Omental fat pad (tissue), 4 donors: Measurements from ENCODE around the gene KCNMB2. TPM values are rescaled to one million over a fixed set of nuclear protein-coding genes. Genes with fewer than 3 reads are reported as not detected.
A peak's percentile ranks its signal among the peaks of the same experiment; 100 is the strongest.

Source experiments
- ATAC-seq: fragments of 150-250 bp; one replicate; pipeline ENCODE4 v1.9.1; 2016; ENCODE audit warnings: mild to moderate bottlenecking, moderate library complexity; ENCODE audit not compliant: low FRiP score
- DNase-seq: peaks from one replicate; pipeline ENCODE4 v3.0.0-alpha.2; 2019; ENCODE audit warnings: low spot score
- CTCF ChIP-seq, 3 donors: fragments of 450-650 bp; IDR thresholded peaks; one replicate each; pipeline ENCODE4 v1.5.1; 2016 to 2017; ENCODE audit warnings: antibody characterized with exemption in 3 of 3, mild to moderate bottlenecking in 3 of 3, moderate library complexity in 2 of 3
- total RNA-seq, 4 donors: library from RNA; depleted of rRNA; stranded (reverse); fragments of >200 nt; gene quantifications; one replicate each; pipeline ENCODE4 v1.1.0, GENCODE V29; 2016

KCNMB2 gene
- under 1 TPM in 2 of 4 donors, not detected in 2; 0.24 to 0.65 TPM for total RNA-seq

DNA sequence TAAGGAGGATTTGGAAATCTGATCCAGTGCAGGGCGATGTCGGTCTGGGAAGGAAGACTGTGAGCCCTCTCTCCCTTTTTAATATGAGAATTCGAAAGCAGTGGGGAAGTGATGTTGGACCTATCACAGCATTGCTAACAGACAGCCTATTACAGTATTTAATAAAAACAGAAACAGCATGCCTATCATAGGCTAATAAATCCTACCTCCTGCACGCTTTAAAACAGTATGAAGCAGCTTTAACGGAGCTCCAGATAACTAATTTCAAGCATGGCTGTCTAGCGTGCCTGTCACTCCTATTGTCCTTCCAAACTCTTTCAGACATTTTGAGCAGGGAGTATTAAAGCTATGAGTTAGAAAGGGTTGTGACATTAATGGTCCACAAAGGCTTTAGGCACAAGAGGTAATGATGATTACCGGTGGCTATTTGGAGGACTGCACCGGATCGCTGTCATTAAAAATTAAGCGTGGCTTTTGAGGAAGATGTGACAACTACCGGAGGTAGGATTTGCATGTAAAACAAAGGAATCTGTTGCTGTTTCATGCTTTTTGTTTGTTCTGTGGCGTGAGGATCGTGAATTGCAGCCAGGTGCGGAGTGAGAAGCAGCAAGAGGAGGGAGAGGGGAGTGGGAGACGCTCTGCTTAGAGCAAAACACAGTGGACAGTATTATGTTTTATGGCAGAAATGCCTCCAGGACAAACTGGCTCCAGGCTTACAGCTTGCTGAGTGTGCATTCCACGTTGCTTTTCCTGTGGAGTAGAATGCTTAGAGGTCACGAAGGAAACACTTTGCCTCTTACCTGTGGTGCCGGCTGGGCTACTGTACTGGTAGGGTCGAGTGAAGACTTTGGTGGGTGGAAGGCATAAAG is at the start of gene KCNMB2:
Gene KCNMB2 (plus strand): TSS at position 226 of the 869 bp plus-strand sequence.
- ATAC-seq, result peak; percentile 88
- no peak for TF ChIP-seq CTCF (IDR thresholded peaks at IDR 0.05)

DNA sequence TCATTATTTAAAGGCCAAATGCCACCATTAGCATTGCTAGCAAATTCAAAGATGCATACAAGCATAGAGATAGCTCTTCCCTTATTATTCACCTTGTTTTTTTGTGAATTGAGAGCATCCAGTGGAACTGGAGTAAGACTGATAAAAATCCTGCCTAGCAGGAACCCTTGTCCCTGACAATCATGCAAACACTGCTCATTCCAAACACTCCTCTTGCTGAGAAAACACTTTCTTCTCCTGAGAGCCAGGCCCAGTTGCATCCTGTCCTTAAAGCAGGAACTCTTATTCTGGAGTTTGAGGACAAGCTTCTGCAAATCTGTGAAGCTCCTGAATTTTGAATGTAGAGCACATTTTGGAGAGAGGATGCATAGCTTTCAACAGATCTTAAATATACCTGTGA is 49.3 kb upstream of the KCNMB2 start:
- DNase-seq (no peak), ATAC-seq (no peak)
- no peak for TF ChIP-seq CTCF (IDR thresholded peaks at IDR 0.05)

More for the DNA sequence above, at the start of gene KCNMB2:
- DNase-seq, result no peak

- TF ChIP-seq CTCF (IDR thresholded peaks at IDR 0.05), result no peak
- ATAC-seq, result no peak
- DNase-seq, result no peak
Observed at GRCh38 chr3:178487752-178488151, 48.5 kb upstream of the KCNMB2 start.

- no peak for TF ChIP-seq CTCF (IDR thresholded peaks at IDR 0.05)
- ATAC-seq (no peak), DNase-seq (no peak)
Observed at GRCh38 chr3:178491751-178492150, 44.5 kb upstream of the KCNMB2 start.

DNA sequence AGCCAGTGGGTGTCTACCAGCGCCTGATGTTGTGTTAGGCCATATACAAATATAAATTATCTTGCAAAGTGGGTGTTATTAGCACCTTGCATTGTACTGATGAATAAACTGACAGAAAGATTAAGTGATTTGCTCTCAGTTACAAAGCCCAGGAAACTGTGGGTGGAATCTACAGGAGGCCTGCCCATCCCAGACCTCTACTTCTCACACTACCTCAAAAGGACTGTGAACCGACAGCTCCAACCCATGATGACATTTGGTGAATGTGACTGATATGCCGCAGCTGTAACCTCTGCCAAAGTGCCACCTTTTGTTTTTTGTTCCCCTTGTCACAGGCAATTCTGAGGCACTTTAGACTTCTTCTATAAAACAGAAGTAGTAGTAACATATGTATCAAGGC is 43.7 kb upstream of the KCNMB2 start:
- ATAC-seq (no peak), DNase-seq (no peak)
- TF ChIP-seq CTCF (IDR thresholded peaks at IDR 0.05), result no peak

GRCh38 chr3:178494386-178494785 is 41.9 kb upstream of the KCNMB2 start:
- TF ChIP-seq CTCF (IDR thresholded peaks at IDR 0.05), result no peak
- DNase-seq (no peak), ATAC-seq (no peak)

GRCh38 chr3:178496911-178497310 is 39.3 kb upstream of the KCNMB2 start:
- DNase-seq, result no peak
- no peak for ATAC-seq
- TF ChIP-seq CTCF (IDR thresholded peaks at IDR 0.05), result no peak
